ELR (cell line): ENCODE results near the gene GALNT9.
"Not testable (repeated sequence)": the region's sequence is repeated elsewhere in the genome, so short reads cannot be mapped to it uniquely, and the experiment has no call there.

Experiments
- DNase-seq: peaks from one replicate; pipeline ENCODE4 v3.0.0-alpha.2; 2015; ENCODE audit warnings: low read depth

Gene GALNT9

GRCh38 chr12:132312516-132312915 is 16.9 kb downstream of the GALNT9 start:
- DNase-seq: no peak

GRCh38 chr12:132311201-132311915 is 18.0 kb downstream of the GALNT9 start:
- no peak for DNase-seq

GRCh38 chr12:132310181-132311040 is 19.0 kb downstream of the GALNT9 start:
- DNase-seq: no peak

- no peak for DNase-seq
Measured at GRCh38 chr12:132309596-132310086, 19.7 kb downstream of the GALNT9 start.

- no peak for DNase-seq
Measured at GRCh38 chr12:132308853-132309595, 20.4 kb downstream of the GALNT9 start.

- no peak for DNase-seq
Measured at GRCh38 chr12:132307976-132308852, 21.2 kb downstream of the GALNT9 start.

- DNase-seq: no peak
Measured at GRCh38 chr12:132306885-132307191, 22.6 kb downstream of the GALNT9 start.

- no peak for DNase-seq
Measured at GRCh38 chr12:132305991-132306884, 23.2 kb downstream of the GALNT9 start.

- DNase-seq: no peak
Measured at GRCh38 chr12:132305560-132305966, 23.8 kb downstream of the GALNT9 start.

GRCh38 chr12:132304866-132305265 is 24.5 kb downstream of the GALNT9 start:
- not testable (repeated sequence) for DNase-seq

GRCh38 chr12:132303853-132304373 is 25.5 kb downstream of the GALNT9 start:
- not testable (repeated sequence) for DNase-seq

- no peak for DNase-seq
Measured at GRCh38 chr12:132302466-132303358, 26.7 kb downstream of the GALNT9 start.

- no peak for DNase-seq
Measured at GRCh38 chr12:132300789-132301722, 28.3 kb downstream of the GALNT9 start.

- no peak for DNase-seq
Measured at GRCh38 chr12:132296063-132296462, 33.3 kb downstream of the GALNT9 start.

- not testable (repeated sequence) for DNase-seq
Measured at GRCh38 chr12:132295561-132295960, 33.8 kb downstream of the GALNT9 start.

- no peak for DNase-seq
Measured at GRCh38 chr12:132295101-132295526, 34.3 kb downstream of the GALNT9 start.

- no peak for DNase-seq
Measured at GRCh38 chr12:132294121-132295034, 35.0 kb downstream of the GALNT9 start.
